ENCODE data around the gene SCGB3A1.

- TF ChIP-seq CTCF (conservative IDR thresholded peaks at IDR 0.05; ENCODE audit: low read length): no peak
- TF ChIP-seq EZH2phosphoT487 (IDR thresholded peaks at IDR 0.05; ENCODE audit: borderline replicate concordance): no peak
These were observed 34.0 kb upstream of the SCGB3A1 start for GRCh38 chr5:180625125-180625790.

Measured in Loucy (cell line).